PFSK-1 (cell line): ENCODE results near the gene EPB42.

Source experiments
- POLR2AphosphoS5 ChIP-seq: IDR thresholded peaks from 2 replicates; pipeline ENCODE4 v1.6.1; 2012; ENCODE audit warnings: low read depth, mild to moderate bottlenecking, control low read depth, low read length, moderate library complexity
- SIN3A ChIP-seq: IDR thresholded peaks from 2 replicates; pipeline ENCODE4 v1.6.1; 2012; ENCODE audit warnings: mild to moderate bottlenecking, low read length, moderate library complexity, borderline replicate concordance; ENCODE audit not compliant: insufficient read depth
- TAF1 ChIP-seq: IDR thresholded peaks from 2 replicates; pipeline ENCODE4 v1.6.1; 2012; ENCODE audit warnings: low read length, control low read depth, borderline replicate concordance; ENCODE audit not compliant: insufficient read depth

GRCh38 chr15:43165801-43166325, 55.0 kb downstream of the EPB42 start:
- TF ChIP-seq POLR2AphosphoS5 (no peak), SIN3A (no peak), TAF1 (no peak)
